ENCODE results near the gene GLDN.
"Not testable (repeated sequence)": the region's sequence is repeated elsewhere in the genome, so short reads cannot be mapped to it uniquely, and the experiment has no call there.

GLDN gene

GRCh38 chr15:51416129-51416528, 74.7 kb downstream of the GLDN start:
- H3K27ac ChIP-seq = no peak overlapping the region
- H3K9me3 ChIP-seq (ENCODE audit: severe bottlenecking) = no peaks in the 10 kb centered on the region
- H3K4me3 ChIP-seq (ENCODE audit: low read depth, low read length) = no peak overlapping the region
- TF ChIP-seq CTCF (IDR thresholded peaks at IDR 0.05; ENCODE audit: low read depth, low read length) = no peak
- no peaks in the 10 kb centered on the region for H3K27me3 ChIP-seq (ENCODE audit: insufficient read depth, low read depth, severe bottlenecking)
- H3K36me3 ChIP-seq = no peaks in the 10 kb centered on the region
- no peak for DNase-seq

GRCh38 chr15:51423040-51423439, 81.6 kb downstream of the GLDN start:
- not testable (repeated sequence) for H3K9me3 ChIP-seq (ENCODE audit: severe bottlenecking); H3K27me3 ChIP-seq (ENCODE audit: insufficient read depth, low read depth, severe bottlenecking); H3K4me3 ChIP-seq (ENCODE audit: low read depth, low read length); H3K36me3 ChIP-seq; H3K27ac ChIP-seq; DNase-seq

GRCh38 chr15:51424780-51425179, 83.3 kb downstream of the GLDN start:
- H3K36me3 ChIP-seq = no peaks in the 10 kb centered on the region
- no peak overlapping the region for H3K27ac ChIP-seq
- H3K9me3 ChIP-seq (ENCODE audit: severe bottlenecking) = no peaks in the 10 kb centered on the region
- no peak overlapping the region for H3K4me3 ChIP-seq (ENCODE audit: low read depth, low read length)
- TF ChIP-seq CTCF (IDR thresholded peaks at IDR 0.05; ENCODE audit: low read depth, low read length) = no peak
- H3K27me3 ChIP-seq (ENCODE audit: insufficient read depth, low read depth, severe bottlenecking) = no peaks in the 10 kb centered on the region
- DNase-seq = no peak

GRCh38 chr15:51425517-51426040, 84.1 kb downstream of the GLDN start:
- Histone ChIP-seq H3K27me3 (ENCODE audit: insufficient read depth, low read depth, severe bottlenecking) (no peaks in the 10 kb centered on the region), H3K9me3 (ENCODE audit: severe bottlenecking) (no peaks in the 10 kb centered on the region), H3K4me3 (ENCODE audit: low read depth, low read length) (no peak overlapping the region), H3K27ac (no peak overlapping the region), H3K36me3 (no peaks in the 10 kb centered on the region)
- TF ChIP-seq CTCF (IDR thresholded peaks at IDR 0.05; ENCODE audit: low read depth, low read length) = no peak
- no peak for DNase-seq

GRCh38 chr15:51438526-51438925, 97.1 kb downstream of the GLDN start:
- no peak overlapping the region for H3K4me3 ChIP-seq (ENCODE audit: low read depth, low read length)
- no peak for DNase-seq
- H3K27me3 ChIP-seq (ENCODE audit: insufficient read depth, low read depth, severe bottlenecking) = no peaks in the 10 kb centered on the region
- H3K9me3 ChIP-seq (ENCODE audit: severe bottlenecking) = no peaks in the 10 kb centered on the region
- H3K27ac ChIP-seq = no peak overlapping the region
- no peak for TF ChIP-seq CTCF (IDR thresholded peaks at IDR 0.05; ENCODE audit: low read depth, low read length)
- H3K36me3 ChIP-seq = no peaks in the 10 kb centered on the region

GRCh38 chr15:51443282-51443914, 101.9 kb downstream of the GLDN start:
- Histone ChIP-seq H3K27me3 (ENCODE audit: insufficient read depth, low read depth, severe bottlenecking) (no peaks in the 10 kb centered on the region), H3K9me3 (ENCODE audit: severe bottlenecking) (no peaks in the 10 kb centered on the region), H3K4me3 (ENCODE audit: low read depth, low read length) (no peak overlapping the region), H3K36me3 (peaks cover 9% of the 10 kb centered on the region; the same call in 1 of the 2 replicates), H3K27ac (no peak overlapping the region)
- no peak for TF ChIP-seq CTCF (IDR thresholded peaks at IDR 0.05; ENCODE audit: low read depth, low read length)
- no peak for DNase-seq

All from WERI-Rb-1 (cell line).